PFSK-1 (cell line): ENCODE data around the gene RYR2.

Source experiments
- FOXP2 ChIP-seq: optimal IDR thresholded peaks from 2 replicates; pipeline ENCODE3; 2011; ENCODE audit warnings: borderline replicate concordance, control low read depth, inconsistent platforms; ENCODE audit not compliant: insufficient read depth; ENCODE audit errors: extremely low read length, extremely low read depth
- POLR2AphosphoS5 ChIP-seq: IDR thresholded peaks from 2 replicates; pipeline ENCODE4 v1.6.1; 2012; ENCODE audit warnings: low read depth, mild to moderate bottlenecking, control low read depth, low read length, moderate library complexity
- REST ChIP-seq, 2 experiments: IDR thresholded peaks; 2 replicates each; pipeline versions ENCODE4 v1.6.1 to v1.8.0; 2011 to 2012; ENCODE audit warnings: low read depth in 2 of 2, low read length in 2 of 2, control low read depth in 1 of 2, inconsistent platforms in 1 of 2, mild to moderate bottlenecking in 1 of 2, moderate library complexity in 1 of 2; ENCODE audit not compliant: insufficient read depth in 1 of 2
- SIN3A ChIP-seq: IDR thresholded peaks from 2 replicates; pipeline ENCODE4 v1.6.1; 2012; ENCODE audit warnings: mild to moderate bottlenecking, low read length, moderate library complexity, borderline replicate concordance; ENCODE audit not compliant: insufficient read depth
- TAF1 ChIP-seq: IDR thresholded peaks from 2 replicates; pipeline ENCODE4 v1.6.1; 2012; ENCODE audit warnings: low read length, control low read depth, borderline replicate concordance; ENCODE audit not compliant: insufficient read depth

Gene RYR2

GRCh38 chr1:236998546-236998945, 43.4 kb upstream of the RYR2 start:
- TF ChIP-seq TAF1 (no peak), POLR2AphosphoS5 (no peak), FOXP2 (no peak), SIN3A (no peak), REST (IDR thresholded peaks at IDR 0.05; ENCODE audit: insufficient read depth in 1 of 2, low read depth in 2 of 2, low read length in 2 of 2) (no peak)

- TF ChIP-seq POLR2AphosphoS5, result no peak
- no peak for TF ChIP-seq FOXP2
- TF ChIP-seq TAF1, result no peak
- TF ChIP-seq SIN3A, result no peak
- TF ChIP-seq REST (IDR thresholded peaks at IDR 0.05; ENCODE audit: insufficient read depth in 1 of 2, low read depth in 2 of 2, low read length in 2 of 2), result no peak
These were observed 41.8 kb upstream of the RYR2 start for GRCh38 chr1:237000191-237000590.

GRCh38 chr1:237003516-237003915, 38.5 kb upstream of the RYR2 start:
- TF ChIP-seq POLR2AphosphoS5, result no peak
- TF ChIP-seq REST (IDR thresholded peaks at IDR 0.05; ENCODE audit: insufficient read depth in 1 of 2, low read depth in 2 of 2, low read length in 2 of 2), result no peak
- TF ChIP-seq TAF1, result no peak
- TF ChIP-seq SIN3A, result no peak
- TF ChIP-seq FOXP2, result no peak

GRCh38 chr1:237004116-237004515, 37.9 kb upstream of the RYR2 start, which contains the start of gene MT1HL1:
Gene MT1HL1 (minus strand): TSS chr1:237004441. CDS start chr1:237004372, 69 bp downstream.
- TF ChIP-seq TAF1 (no peak), POLR2AphosphoS5 (no peak), FOXP2 (no peak), SIN3A (no peak), REST (IDR thresholded peaks at IDR 0.05; ENCODE audit: insufficient read depth in 1 of 2, low read depth in 2 of 2, low read length in 2 of 2) (no peak)

GRCh38 chr1:237005674-237006073, 36.3 kb upstream of the RYR2 start:
- TF ChIP-seq FOXP2, result no peak
- no peak for TF ChIP-seq SIN3A
- TF ChIP-seq REST (IDR thresholded peaks at IDR 0.05; ENCODE audit: insufficient read depth in 1 of 2, low read depth in 2 of 2, low read length in 2 of 2), result no peak
- no peak for TF ChIP-seq TAF1
- TF ChIP-seq POLR2AphosphoS5, result no peak
